ENCODE results near the gene RASGEF1B.

GRCh38 chr4:81471298-81471587 is 464 bp downstream of the RASGEF1B start:
- TF ChIP-seq POLR2A (IDR thresholded peaks at IDR 0.05; ENCODE audit: low read depth, low read length), result no peak
- TF ChIP-seq POLR2AphosphoS5 (IDR thresholded peaks at IDR 0.05; ENCODE audit: low read depth, low read length), result no peak
- TF ChIP-seq TAF1 (IDR thresholded peaks at IDR 0.05; ENCODE audit: borderline replicate concordance, low read depth, low read length), result no peak
